GM23338 (cell line): ENCODE measurements around the gene ETV1.

Experiments
- EZH2 ChIP-seq: fragments of 200-600 bp; sonication (generic); IDR thresholded peaks from one replicate; pipeline ENCODE4 v1.8.0; 2017; ENCODE audit warnings: antibody characterized with exemption, mild to moderate bottlenecking, low read depth; ENCODE audit not compliant: unreplicated experiment
- EZH2phosphoT487 ChIP-seq: fragments of 200-600 bp; sonication (generic); IDR thresholded peaks from one replicate; pipeline ENCODE4 v1.8.1; 2018; ENCODE audit warnings: antibody characterized with exemption; ENCODE audit not compliant: unreplicated experiment
- JUNB ChIP-seq: IDR thresholded peaks from one replicate; pipeline ENCODE4 v1.6.1; 2016; ENCODE audit warnings: antibody characterized with exemption; ENCODE audit not compliant: unreplicated experiment
- NANOG ChIP-seq: IDR thresholded peaks from 2 replicates; pipeline ENCODE4 v1.6.1; 2016; ENCODE audit warnings: antibody characterized with exemption, borderline replicate concordance
- POLR2AphosphoS5 ChIP-seq: IDR thresholded peaks from 2 replicates; pipeline ENCODE4 v1.6.1; 2016; ENCODE audit warnings: antibody characterized with exemption, low read depth
- ZNF114 ChIP-seq: fragments of 250-450 bp; sonication (Bioruptor Pico); IDR thresholded peaks from 2 replicates; pipeline ENCODE4 v1.5.0; 2020; ENCODE audit warnings: mild to moderate bottlenecking, moderate library complexity
- ZNF462 ChIP-seq: fragments of 250-450 bp; sonication (Bioruptor Pico); IDR thresholded peaks from 2 replicates; pipeline ENCODE4 v1.5.0; 2020; ENCODE audit warnings: mild to moderate bottlenecking, moderate library complexity
- TF ChIP-seq, protein P1 (sequence below), 2 experiments: fragments of 200-600 bp in 1 of 2; sonication (generic) in 1 of 2; conservative IDR thresholded peaks; 2 replicates each; pipeline versions ENCODE4 v1.5.1 to v1.6.1; 2016 to 2017; ENCODE audit warnings: antibody characterized with exemption in 2 of 2, low read depth in 2 of 2, mild to moderate bottlenecking in 2 of 2, moderate library complexity in 1 of 2

DNA sequence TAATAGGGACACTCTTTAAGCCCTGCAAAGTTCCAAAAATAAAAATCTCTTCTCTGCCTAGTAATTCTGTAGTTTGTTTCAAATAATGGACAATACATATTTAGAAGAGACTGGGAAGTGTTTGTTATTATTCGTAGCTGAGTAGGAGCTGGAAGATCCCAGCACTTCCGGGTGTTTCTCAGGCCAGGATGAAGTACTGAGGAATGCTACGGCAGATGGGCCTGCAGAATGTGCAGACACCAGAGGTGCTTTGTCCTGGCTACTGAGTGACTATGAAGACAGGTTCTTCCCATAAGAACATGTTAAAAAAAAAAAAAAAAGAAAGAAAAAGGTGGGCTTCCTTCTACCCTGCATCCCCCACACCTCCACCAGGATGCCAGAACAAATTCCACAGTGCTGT lies 36.1 kb downstream of the ETV1 start:
- TF ChIP-seq, protein P1, sequence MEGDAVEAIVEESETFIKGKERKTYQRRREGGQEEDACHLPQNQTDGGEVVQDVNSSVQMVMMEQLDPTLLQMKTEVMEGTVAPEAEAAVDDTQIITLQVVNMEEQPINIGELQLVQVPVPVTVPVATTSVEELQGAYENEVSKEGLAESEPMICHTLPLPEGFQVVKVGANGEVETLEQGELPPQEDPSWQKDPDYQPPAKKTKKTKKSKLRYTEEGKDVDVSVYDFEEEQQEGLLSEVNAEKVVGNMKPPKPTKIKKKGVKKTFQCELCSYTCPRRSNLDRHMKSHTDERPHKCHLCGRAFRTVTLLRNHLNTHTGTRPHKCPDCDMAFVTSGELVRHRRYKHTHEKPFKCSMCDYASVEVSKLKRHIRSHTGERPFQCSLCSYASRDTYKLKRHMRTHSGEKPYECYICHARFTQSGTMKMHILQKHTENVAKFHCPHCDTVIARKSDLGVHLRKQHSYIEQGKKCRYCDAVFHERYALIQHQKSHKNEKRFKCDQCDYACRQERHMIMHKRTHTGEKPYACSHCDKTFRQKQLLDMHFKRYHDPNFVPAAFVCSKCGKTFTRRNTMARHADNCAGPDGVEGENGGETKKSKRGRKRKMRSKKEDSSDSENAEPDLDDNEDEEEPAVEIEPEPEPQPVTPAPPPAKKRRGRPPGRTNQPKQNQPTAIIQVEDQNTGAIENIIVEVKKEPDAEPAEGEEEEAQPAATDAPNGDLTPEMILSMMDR (conservative IDR thresholded peaks at IDR 0.05; ENCODE audit: low read depth in 2 of 2): no peak
- TF ChIP-seq ZNF114 (no peak), POLR2AphosphoS5 (no peak), EZH2 (no peak), NANOG (no peak), JUNB (no peak), ZNF462 (CRISPR knock-in tag) (no peak), EZH2phosphoT487 (no peak)
